Glutamatergic neuron (in vitro differentiated cells): Measurements from ENCODE around the gene C16orf92. TPM values are rescaled to one million over a fixed set of nuclear protein-coding genes. Genes with fewer than 3 reads are reported as not detected.

Experiments
- DNase-seq: peaks from one replicate; pipeline ENCODE4 v3.0.0; 2022
- H3K27ac Mint-ChIP-seq: one replicate; pipeline ENCODE4 v1.8.0; 2020; ENCODE audit warnings: mild to moderate bottlenecking, mixed read lengths, inconsistent platforms; ENCODE audit not compliant: unreplicated experiment
- H3K27me3 Mint-ChIP-seq: one replicate; pipeline ENCODE4 v1.8.0; 2020; ENCODE audit warnings: mild to moderate bottlenecking, moderate library complexity, mixed read lengths, inconsistent platforms; ENCODE audit not compliant: unreplicated experiment
- H3K36me3 Mint-ChIP-seq: one replicate; pipeline ENCODE4 v1.8.0; 2020; ENCODE audit warnings: mild to moderate bottlenecking, mixed read lengths, inconsistent platforms; ENCODE audit not compliant: unreplicated experiment
- H3K4me1 Mint-ChIP-seq: one replicate; pipeline ENCODE4 v1.8.0; 2020; ENCODE audit warnings: mild to moderate bottlenecking, low read depth, mixed read lengths, inconsistent platforms; ENCODE audit not compliant: unreplicated experiment
- H3K4me3 Mint-ChIP-seq: one replicate; pipeline ENCODE4 v1.8.0; 2020; ENCODE audit warnings: mild to moderate bottlenecking, mixed read lengths, inconsistent platforms; ENCODE audit not compliant: unreplicated experiment
- H3K9me3 Mint-ChIP-seq: one replicate; pipeline ENCODE4 v1.8.0; 2020; ENCODE audit warnings: mild to moderate bottlenecking, moderate library complexity, mixed read lengths, inconsistent platforms; ENCODE audit not compliant: unreplicated experiment
- total RNA-seq: library from RNA; stranded (reverse); fragmentation: NEBNext Ultra II Directional; extraction: Animal tissue kit (Norgen Biotek cat#: 25700); gene quantifications from one replicate; pipeline ENCODE4 v1.2.1, GENCODE V29; 2021; ENCODE audit not compliant: unreplicated experiment
- TF ChIP-seq, protein P1 (sequence below): fragments of 200-600 bp; sonication (generic); IDR thresholded peaks from one replicate; pipeline ENCODE4 v1.5.0; 2021; ENCODE audit not compliant: partially characterized antibody, unreplicated experiment

The C16orf92 gene
- total RNA-seq, 1 donor from 2014 or later: not detected

DNA sequence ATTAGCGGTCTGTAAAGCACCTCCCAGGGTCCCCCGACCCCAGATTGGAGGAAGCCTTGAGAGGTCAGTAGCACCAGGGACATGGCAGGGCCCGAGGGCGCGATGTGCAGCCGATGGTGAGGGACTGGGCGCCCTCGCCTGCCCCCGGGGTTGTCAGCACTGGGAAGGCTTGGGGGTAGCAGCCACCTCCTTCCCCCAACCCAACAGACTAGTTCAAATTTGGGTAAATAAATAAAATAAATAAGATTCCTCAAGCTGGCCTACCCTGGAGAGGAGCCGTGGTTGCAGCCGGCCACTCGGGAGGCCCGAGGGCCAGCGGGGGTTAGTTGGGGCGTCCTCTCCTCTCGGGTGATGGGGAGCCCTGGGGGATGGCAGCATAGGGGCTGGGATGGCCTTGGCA lies 1.5 kb downstream of the C16orf92 start:
- H3K36me3 Mint-ChIP-seq: no peaks in the 10 kb centered on the region
- no peak overlapping the region for H3K4me3 Mint-ChIP-seq
- peaks cover 5% of the 10 kb centered on the region for H3K9me3 Mint-ChIP-seq
- TF ChIP-seq, protein P1, sequence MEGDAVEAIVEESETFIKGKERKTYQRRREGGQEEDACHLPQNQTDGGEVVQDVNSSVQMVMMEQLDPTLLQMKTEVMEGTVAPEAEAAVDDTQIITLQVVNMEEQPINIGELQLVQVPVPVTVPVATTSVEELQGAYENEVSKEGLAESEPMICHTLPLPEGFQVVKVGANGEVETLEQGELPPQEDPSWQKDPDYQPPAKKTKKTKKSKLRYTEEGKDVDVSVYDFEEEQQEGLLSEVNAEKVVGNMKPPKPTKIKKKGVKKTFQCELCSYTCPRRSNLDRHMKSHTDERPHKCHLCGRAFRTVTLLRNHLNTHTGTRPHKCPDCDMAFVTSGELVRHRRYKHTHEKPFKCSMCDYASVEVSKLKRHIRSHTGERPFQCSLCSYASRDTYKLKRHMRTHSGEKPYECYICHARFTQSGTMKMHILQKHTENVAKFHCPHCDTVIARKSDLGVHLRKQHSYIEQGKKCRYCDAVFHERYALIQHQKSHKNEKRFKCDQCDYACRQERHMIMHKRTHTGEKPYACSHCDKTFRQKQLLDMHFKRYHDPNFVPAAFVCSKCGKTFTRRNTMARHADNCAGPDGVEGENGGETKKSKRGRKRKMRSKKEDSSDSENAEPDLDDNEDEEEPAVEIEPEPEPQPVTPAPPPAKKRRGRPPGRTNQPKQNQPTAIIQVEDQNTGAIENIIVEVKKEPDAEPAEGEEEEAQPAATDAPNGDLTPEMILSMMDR: no peak
- peaks cover 20% of the 10 kb centered on the region for H3K4me1 Mint-ChIP-seq
- H3K27ac Mint-ChIP-seq: no peak overlapping the region
- peaks cover 14% of the 10 kb centered on the region for H3K27me3 Mint-ChIP-seq
- no peak for DNase-seq

DNA sequence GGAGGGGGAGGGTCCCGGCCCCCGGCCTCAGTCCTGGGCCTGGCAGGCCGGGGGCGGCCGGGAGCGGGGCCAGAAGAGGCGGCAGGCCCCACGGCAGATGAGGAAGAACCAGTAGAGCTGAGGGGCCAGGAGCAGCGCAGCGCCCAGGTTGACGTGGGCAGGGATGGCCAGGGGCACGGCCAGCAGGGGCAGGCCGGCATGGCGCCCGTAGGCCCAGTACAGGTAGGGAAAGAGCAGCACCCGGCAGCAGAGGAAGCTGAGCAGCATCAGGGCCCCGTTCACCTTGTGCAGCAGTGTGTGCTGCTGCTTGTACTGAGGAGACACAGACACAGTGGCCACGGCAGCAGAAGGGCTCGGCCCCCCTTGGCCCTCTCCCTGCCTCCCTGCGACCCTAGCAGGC lies 2.2 kb downstream of the C16orf92 start:
- no peak for DNase-seq
- TF ChIP-seq, protein P1: no peak
- no peak overlapping the region for H3K27ac Mint-ChIP-seq
- no peaks in the 10 kb centered on the region for H3K36me3 Mint-ChIP-seq
- peaks cover 17% of the 10 kb centered on the region for H3K27me3 Mint-ChIP-seq
- H3K4me3 Mint-ChIP-seq: no peak overlapping the region
- peaks cover 25% of the 10 kb centered on the region for H3K4me1 Mint-ChIP-seq
- peaks cover 7% of the 10 kb centered on the region for H3K9me3 Mint-ChIP-seq

DNA sequence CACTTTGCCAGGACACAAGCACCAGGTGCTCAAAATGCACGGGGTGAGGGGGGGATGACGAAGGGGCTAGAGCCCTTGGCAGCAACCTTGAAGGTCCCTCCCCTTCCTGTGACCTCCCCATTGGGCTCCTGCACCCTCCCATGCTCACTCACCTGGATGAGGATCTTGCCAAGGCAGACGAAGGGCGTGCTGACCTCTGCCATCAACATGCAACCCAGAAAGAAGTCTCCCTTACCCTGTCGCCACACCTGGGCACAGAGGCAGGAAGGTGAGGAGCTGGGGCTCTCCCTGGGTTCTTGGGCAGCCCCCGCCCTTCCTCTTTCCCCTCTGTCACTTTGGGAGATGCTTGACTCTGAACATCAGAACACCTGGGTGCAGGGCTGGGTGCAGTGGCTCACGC lies 2.6 kb downstream of the C16orf92 start:
- TF ChIP-seq, protein P1: no peak
- H3K27ac Mint-ChIP-seq: no peak overlapping the region
- peaks cover 17% of the 10 kb centered on the region for H3K27me3 Mint-ChIP-seq
- H3K36me3 Mint-ChIP-seq: no peaks in the 10 kb centered on the region
- peaks cover 25% of the 10 kb centered on the region for H3K4me1 Mint-ChIP-seq
- no peak for DNase-seq
- H3K4me3 Mint-ChIP-seq: no peak overlapping the region
- peaks cover 7% of the 10 kb centered on the region for H3K9me3 Mint-ChIP-seq

DNA sequence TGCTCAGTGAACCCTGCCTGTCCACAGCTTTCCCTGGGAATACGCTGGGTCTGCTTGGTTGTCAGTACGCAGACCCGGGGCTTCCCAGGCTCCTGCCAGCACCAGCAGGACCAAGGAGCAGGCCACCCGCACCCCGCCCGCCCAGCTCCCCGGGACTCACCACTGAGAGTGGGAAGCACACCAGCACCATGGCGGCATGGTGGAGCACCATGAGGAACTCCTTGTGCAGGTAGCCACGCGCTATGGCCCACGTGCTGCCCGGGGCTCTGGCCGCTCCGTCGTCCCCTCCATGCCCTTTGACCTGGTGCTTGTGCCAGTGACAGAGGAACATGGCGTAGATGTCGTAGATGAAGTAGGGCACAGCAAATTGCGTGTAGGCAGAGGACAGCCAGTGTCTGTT lies 3.5 kb downstream of the C16orf92 start:
- peak overlapping the region; percentile 50 for H3K4me3 Mint-ChIP-seq
- no peak overlapping the region for H3K27ac Mint-ChIP-seq
- no peak for DNase-seq
- peaks cover 7% of the 10 kb centered on the region for H3K9me3 Mint-ChIP-seq
- TF ChIP-seq, protein P1: no peak
- peaks cover 17% of the 10 kb centered on the region for H3K27me3 Mint-ChIP-seq
- no peaks in the 10 kb centered on the region for H3K36me3 Mint-ChIP-seq
- peaks cover 24% of the 10 kb centered on the region for H3K4me1 Mint-ChIP-seq

DNA sequence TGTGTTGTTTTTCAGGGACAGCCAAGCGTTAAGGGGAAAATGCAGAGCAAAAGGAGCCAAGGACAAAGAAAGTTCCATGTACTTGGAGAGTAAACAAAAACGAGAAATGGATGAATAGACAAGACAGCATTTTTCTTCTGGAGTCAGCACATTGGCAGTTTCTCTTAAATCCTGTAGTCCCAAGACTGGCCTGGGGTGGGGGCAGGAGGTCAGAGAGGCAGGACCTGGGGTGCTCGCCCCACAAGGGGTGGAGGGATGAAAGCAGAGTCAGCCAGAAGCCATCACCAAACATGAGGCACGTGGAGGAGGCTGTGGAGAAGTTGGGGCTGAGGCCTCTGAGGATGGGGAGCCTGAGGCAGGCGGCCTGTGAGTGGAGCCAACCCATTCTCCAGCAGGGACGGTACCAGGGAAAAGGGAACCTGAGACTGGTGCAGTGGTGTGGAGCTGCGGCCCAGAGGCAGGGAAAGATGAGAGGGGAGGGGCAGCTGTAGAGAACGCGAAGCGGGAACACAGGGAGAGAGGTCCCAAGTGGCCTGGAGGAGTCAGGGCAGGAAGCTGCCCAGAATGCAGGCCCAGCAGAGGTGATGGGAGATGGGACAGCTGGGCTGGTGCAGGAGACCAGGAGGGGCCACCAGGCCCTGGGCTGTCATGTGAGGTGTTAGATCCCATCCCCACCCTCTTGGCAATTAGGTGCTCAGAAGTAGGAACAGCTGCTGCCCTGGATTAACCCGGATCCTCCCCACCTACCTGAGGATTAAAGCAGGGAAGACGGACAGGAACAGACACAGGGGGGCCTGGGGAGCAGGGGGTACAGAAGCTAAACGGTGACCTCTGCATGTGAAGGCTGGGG lies 4.8 kb downstream of the C16orf92 start:
- H3K27me3 Mint-ChIP-seq: peaks cover 17% of the 10 kb centered on the region
- DNase-seq: peak; percentile 53
- H3K36me3 Mint-ChIP-seq: no peaks in the 10 kb centered on the region
- TF ChIP-seq, protein P1: no peak
- H3K4me1 Mint-ChIP-seq: peaks cover 29% of the 10 kb centered on the region
- H3K4me3 Mint-ChIP-seq: peak overlapping the region; percentile 82
- peak overlapping the region; percentile 83 for H3K27ac Mint-ChIP-seq
- H3K9me3 Mint-ChIP-seq: peaks cover 7% of the 10 kb centered on the region
